Neural cell (in vitro differentiated cells): ENCODE results near the gene NMRK2. TPM values are rescaled to one million over a fixed set of nuclear protein-coding genes. Genes with fewer than 3 reads are reported as not detected.

ENCODE experiments used
- H2AFZ ChIP-seq: fragments of 200-600, 300-800 bp; sonication (generic), shearing (Covaris generic); 2 replicates; pipeline ENCODE4 v1.6.0; 2014; ENCODE audit warnings: low read depth, mild to moderate bottlenecking, antibody characterized with exemption, low read length, moderate library complexity
- H3F3A ChIP-seq: fragments of 200-600 bp; shearing (Covaris generic); 2 replicates; pipeline ENCODE4 v1.6.1; 2016; ENCODE audit warnings: mild to moderate bottlenecking, moderate library complexity, mixed read lengths, antibody characterized with exemption, low read length; ENCODE audit not compliant: insufficient read depth, poor library complexity, severe bottlenecking
- H3K27ac ChIP-seq: fragments of 200-600, 300-800 bp; sonication (generic), shearing (Covaris generic); 2 replicates; pipeline ENCODE4 v1.5.1; 2014; ENCODE audit warnings: mild to moderate bottlenecking, low read length, moderate library complexity
- H3K27me3 ChIP-seq: fragments of 300-800, 200-600 bp; sonication (generic), shearing (Covaris generic); 2 replicates; pipeline ENCODE4 v1.6.0; 2014; ENCODE audit warnings: mild to moderate bottlenecking, low read depth, low read length, moderate library complexity; ENCODE audit not compliant: insufficient read depth
- H3K36me3 ChIP-seq: fragments of 300-800, 200-600 bp; sonication (generic), shearing (Covaris generic); 2 replicates; pipeline ENCODE4 v1.5.1; 2014; ENCODE audit warnings: mild to moderate bottlenecking, antibody characterized with exemption, low read length, moderate library complexity; ENCODE audit not compliant: insufficient read depth
- H3K4me2 ChIP-seq: fragments of 300-800, 200-600 bp; sonication (generic), shearing (Covaris generic); 2 replicates; pipeline ENCODE4 v1.6.0; 2014; ENCODE audit warnings: mild to moderate bottlenecking, low read length
- H3K4me3 ChIP-seq: fragments of 300-800, 200-600 bp; sonication (generic), shearing (Covaris generic); 2 replicates; pipeline ENCODE4 v1.5.1; 2014; ENCODE audit warnings: mild to moderate bottlenecking, low read length, moderate library complexity
- H3K79me2 ChIP-seq: fragments of 200-600 bp; shearing (Covaris generic); replicated peaks from 2 replicates; pipeline ENCODE4 v1.6.0; 2014; ENCODE audit warnings: mild to moderate bottlenecking, low read length, moderate library complexity; ENCODE audit not compliant: insufficient read depth
- H3K9ac ChIP-seq: fragments of 300-800, 200-600 bp; sonication (generic), shearing (Covaris generic); 2 replicates; pipeline ENCODE4 v1.6.1; 2016; ENCODE audit warnings: mild to moderate bottlenecking, low read length, mixed read lengths
- H3K9me2 ChIP-seq: fragments of 200-600 bp; shearing (Covaris generic); 2 replicates; pipeline ENCODE4 v1.6.1; 2016; ENCODE audit warnings: mild to moderate bottlenecking, low read length, mixed read lengths; ENCODE audit not compliant: insufficient read depth
- H3K9me3 ChIP-seq: fragments of 200-600, 300-800 bp; sonication (generic), shearing (Covaris generic); 2 replicates; pipeline ENCODE4 v1.6.1; 2016; ENCODE audit warnings: mild to moderate bottlenecking, mixed run types, low read length, moderate library complexity, mixed read lengths
- H4K20me1 ChIP-seq: fragments of 200-600 bp; shearing (Covaris generic); 2 replicates; pipeline ENCODE4 v1.6.1; 2016; ENCODE audit warnings: mild to moderate bottlenecking, mixed run types; ENCODE audit not compliant: insufficient read depth
- EP300 ChIP-seq: fragments of 450-650 bp; conservative IDR thresholded peaks from 2 replicates; pipeline ENCODE4 v1.6.1; 2014; ENCODE audit warnings: antibody characterized with exemption, mild to moderate bottlenecking, moderate library complexity; ENCODE audit not compliant: poor library complexity, severe bottlenecking
- EZH2 ChIP-seq: fragments of 200-600, 300-800 bp; shearing (Covaris generic), sonication (generic); IDR thresholded peaks from 2 replicates; pipeline ENCODE4 v1.6.1; 2014; ENCODE audit warnings: antibody characterized with exemption, low read length, borderline replicate concordance, mild to moderate bottlenecking; ENCODE audit not compliant: insufficient read depth, poor library complexity, severe bottlenecking
- MXI1 ChIP-seq: fragments of 450-650 bp; conservative IDR thresholded peaks from 2 replicates; pipeline ENCODE4 v1.6.1; 2014; ENCODE audit warnings: antibody characterized with exemption, mild to moderate bottlenecking; ENCODE audit not compliant: poor library complexity, severe bottlenecking
- POLR2AphosphoS5 ChIP-seq: IDR thresholded peaks from 2 replicates; pipeline ENCODE4 v1.6.1; 2012
- RAD21 ChIP-seq: fragments of 450-650 bp; conservative IDR thresholded peaks from 2 replicates; pipeline ENCODE4 v1.6.1; 2014; ENCODE audit warnings: antibody characterized with exemption, mild to moderate bottlenecking, moderate library complexity
- SMC3 ChIP-seq: fragments of 450-650 bp; conservative IDR thresholded peaks from 2 replicates; pipeline ENCODE4 v1.6.1; 2014; ENCODE audit warnings: antibody characterized with exemption, mild to moderate bottlenecking, moderate library complexity; ENCODE audit not compliant: poor library complexity
- TAF1 ChIP-seq: IDR thresholded peaks from 2 replicates; pipeline ENCODE4 v1.6.1; 2012; ENCODE audit warnings: low read depth
- polyA minus RNA-seq: library from RNA; depleted of rRNA, polyadenylated mRNA; stranded (reverse); fragments of >200 nt; gene quantifications from 2 replicates; pipeline ENCODE4 v1.2.3, GENCODE V29; 2014
- polyA plus RNA-seq: library from polyadenylated mRNA; depleted of rRNA; stranded (reverse); fragments of >200 nt; gene quantifications from 2 replicates; pipeline ENCODE4 v1.2.3, GENCODE V29; 2014
- TF ChIP-seq, protein P1 (sequence below): fragments of 450-650 bp; IDR thresholded peaks from 2 replicates; pipeline ENCODE4 v1.5.1; 2014; ENCODE audit warnings: antibody characterized with exemption, mild to moderate bottlenecking, moderate library complexity; ENCODE audit not compliant: poor library complexity, severe bottlenecking
- TF ChIP-seq, protein P2 (sequence below): IDR thresholded peaks from 2 replicates; pipeline ENCODE4 v1.6.1; 2012; ENCODE audit warnings: borderline replicate concordance

Gene NMRK2, protein sequence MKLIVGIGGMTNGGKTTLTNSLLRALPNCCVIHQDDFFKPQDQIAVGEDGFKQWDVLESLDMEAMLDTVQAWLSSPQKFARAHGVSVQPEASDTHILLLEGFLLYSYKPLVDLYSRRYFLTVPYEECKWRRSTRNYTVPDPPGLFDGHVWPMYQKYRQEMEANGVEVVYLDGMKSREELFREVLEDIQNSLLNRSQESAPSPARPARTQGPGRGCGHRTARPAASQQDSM
- polyA plus RNA-seq = not detected in 2 replicates
- not detected in 2 replicates for polyA minus RNA-seq

DNA sequence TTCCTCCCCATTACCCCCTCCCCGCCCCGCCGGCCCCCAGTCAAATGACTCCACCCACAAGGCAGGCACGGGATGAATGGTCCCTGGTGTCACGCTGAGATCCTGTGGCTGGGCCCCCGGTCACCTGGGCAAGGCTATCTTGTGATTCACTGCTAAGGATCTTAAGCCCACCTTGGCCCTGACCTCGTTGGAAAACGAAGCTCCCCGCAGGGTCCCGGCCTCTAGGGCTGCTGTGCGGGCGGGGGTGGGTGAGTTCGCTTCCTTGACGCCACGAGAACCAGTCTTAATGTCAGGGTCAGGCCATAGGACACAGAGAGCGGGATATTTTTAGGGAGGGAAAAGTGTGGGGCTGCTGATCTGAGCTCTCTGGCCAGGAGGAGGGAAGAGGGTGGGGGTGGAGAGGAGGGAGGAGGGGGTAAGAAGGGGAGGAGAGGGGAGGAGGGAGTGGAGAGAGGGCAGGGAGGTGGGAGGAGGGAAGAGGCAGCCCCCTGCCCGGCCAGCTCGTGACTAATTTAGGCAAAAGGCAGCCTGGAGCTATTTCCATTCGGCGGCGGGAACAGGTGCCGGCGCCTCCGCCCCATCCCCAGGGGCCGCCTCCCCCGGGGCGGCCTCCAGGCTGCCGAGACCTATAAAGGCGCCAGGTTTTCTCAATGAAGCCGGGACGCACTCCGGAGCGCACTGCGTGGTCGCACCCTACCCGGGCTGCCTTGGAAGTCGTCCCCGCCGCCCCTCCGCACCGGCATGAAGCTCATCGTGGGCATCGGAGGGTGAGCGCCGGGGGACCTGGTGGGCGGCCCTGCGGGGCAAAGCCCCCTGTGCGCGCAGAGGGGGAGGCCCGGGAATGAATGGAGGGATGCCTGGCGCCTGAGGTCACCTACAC lies at the start of gene NMRK2:
TSS of gene NMRK2 (plus strand) at position 139 of the 880 bp plus-strand sequence. CDS start at position 742, 603 bp downstream.
- H3K27me3 ChIP-seq = peaks cover 10% of the 10 kb centered on the region
- H4K20me1 ChIP-seq = no peaks in the 10 kb centered on the region
- no peaks in the 10 kb centered on the region for H3K9me2 ChIP-seq
- peak within 1 kb of the TSS; percentile 34 for H3K4me3 ChIP-seq
- H3K4me2 ChIP-seq = no peak within 1 kb of the TSS
- TF ChIP-seq TAF1 (no peak), EZH2 (no peak), EP300 (no peak), POLR2AphosphoS5 (no peak), SMC3 (no peak), MXI1 (no peak), RAD21 (no peak)
- TF ChIP-seq, protein P1, sequence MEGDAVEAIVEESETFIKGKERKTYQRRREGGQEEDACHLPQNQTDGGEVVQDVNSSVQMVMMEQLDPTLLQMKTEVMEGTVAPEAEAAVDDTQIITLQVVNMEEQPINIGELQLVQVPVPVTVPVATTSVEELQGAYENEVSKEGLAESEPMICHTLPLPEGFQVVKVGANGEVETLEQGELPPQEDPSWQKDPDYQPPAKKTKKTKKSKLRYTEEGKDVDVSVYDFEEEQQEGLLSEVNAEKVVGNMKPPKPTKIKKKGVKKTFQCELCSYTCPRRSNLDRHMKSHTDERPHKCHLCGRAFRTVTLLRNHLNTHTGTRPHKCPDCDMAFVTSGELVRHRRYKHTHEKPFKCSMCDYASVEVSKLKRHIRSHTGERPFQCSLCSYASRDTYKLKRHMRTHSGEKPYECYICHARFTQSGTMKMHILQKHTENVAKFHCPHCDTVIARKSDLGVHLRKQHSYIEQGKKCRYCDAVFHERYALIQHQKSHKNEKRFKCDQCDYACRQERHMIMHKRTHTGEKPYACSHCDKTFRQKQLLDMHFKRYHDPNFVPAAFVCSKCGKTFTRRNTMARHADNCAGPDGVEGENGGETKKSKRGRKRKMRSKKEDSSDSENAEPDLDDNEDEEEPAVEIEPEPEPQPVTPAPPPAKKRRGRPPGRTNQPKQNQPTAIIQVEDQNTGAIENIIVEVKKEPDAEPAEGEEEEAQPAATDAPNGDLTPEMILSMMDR = no peak
- TF ChIP-seq, protein P2, sequence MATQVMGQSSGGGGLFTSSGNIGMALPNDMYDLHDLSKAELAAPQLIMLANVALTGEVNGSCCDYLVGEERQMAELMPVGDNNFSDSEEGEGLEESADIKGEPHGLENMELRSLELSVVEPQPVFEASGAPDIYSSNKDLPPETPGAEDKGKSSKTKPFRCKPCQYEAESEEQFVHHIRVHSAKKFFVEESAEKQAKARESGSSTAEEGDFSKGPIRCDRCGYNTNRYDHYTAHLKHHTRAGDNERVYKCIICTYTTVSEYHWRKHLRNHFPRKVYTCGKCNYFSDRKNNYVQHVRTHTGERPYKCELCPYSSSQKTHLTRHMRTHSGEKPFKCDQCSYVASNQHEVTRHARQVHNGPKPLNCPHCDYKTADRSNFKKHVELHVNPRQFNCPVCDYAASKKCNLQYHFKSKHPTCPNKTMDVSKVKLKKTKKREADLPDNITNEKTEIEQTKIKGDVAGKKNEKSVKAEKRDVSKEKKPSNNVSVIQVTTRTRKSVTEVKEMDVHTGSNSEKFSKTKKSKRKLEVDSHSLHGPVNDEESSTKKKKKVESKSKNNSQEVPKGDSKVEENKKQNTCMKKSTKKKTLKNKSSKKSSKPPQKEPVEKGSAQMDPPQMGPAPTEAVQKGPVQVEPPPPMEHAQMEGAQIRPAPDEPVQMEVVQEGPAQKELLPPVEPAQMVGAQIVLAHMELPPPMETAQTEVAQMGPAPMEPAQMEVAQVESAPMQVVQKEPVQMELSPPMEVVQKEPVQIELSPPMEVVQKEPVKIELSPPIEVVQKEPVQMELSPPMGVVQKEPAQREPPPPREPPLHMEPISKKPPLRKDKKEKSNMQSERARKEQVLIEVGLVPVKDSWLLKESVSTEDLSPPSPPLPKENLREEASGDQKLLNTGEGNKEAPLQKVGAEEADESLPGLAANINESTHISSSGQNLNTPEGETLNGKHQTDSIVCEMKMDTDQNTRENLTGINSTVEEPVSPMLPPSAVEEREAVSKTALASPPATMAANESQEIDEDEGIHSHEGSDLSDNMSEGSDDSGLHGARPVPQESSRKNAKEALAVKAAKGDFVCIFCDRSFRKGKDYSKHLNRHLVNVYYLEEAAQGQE = no peak
- no peaks in the 10 kb centered on the region for H3K9me3 ChIP-seq
- H3K27ac ChIP-seq = no peak within 1 kb of the TSS
- no peaks in the 10 kb centered on the region for H3K36me3 ChIP-seq
- no peaks in the 10 kb centered on the region for H3F3A ChIP-seq
- peak within 1 kb of the TSS; percentile 12 for H3K9ac ChIP-seq
- H3K79me2 ChIP-seq = no peaks in the 10 kb centered on the region
- H2AFZ ChIP-seq = no peak within 1 kb of the TSS

DNA sequence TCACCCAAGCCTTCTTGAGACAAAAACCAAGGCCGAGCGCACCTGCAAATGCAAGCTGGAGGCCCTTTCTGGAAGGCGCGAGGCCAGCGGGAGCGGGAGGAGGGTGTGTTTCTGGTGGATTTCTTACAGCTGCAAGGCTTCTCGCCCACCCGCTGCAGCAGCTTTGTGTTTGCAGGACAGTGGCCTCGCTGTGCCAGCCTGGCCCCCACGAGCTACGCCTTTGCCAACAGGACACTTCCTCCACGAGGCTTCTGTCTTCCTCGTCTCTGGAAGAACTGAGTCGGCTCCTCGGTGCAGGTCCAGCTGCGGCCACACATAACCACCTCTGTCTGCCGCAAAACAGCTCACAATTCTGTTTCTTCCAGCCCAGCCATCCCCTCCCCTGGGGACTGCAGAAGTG lies 42.3 kb upstream of the NMRK2 start:
- Histone ChIP-seq H3K9ac (no peak overlapping the region), H3F3A (no peaks in the 10 kb centered on the region), H3K36me3 (no peaks in the 10 kb centered on the region), H3K79me2 (no peaks in the 10 kb centered on the region), H3K9me2 (no peaks in the 10 kb centered on the region), H3K27ac (no peak overlapping the region), H3K27me3 (no peaks in the 10 kb centered on the region), H3K4me3 (no peak overlapping the region), H3K9me3 (no peaks in the 10 kb centered on the region), H2AFZ (no peak overlapping the region), H4K20me1 (no peaks in the 10 kb centered on the region), H3K4me2 (no peak overlapping the region)
- no peak for TF ChIP-seq EZH2
